GM19193 (cell line): Measurements from ENCODE around the gene SNAP47.

Experiments
- POLR2A ChIP-seq: IDR thresholded peaks from 4 replicates; pipeline ENCODE4 v1.6.1; 2011; ENCODE audit not compliant: insufficient read depth, insufficient read length; ENCODE audit errors: extremely low read depth

SNAP47 gene

DNA sequence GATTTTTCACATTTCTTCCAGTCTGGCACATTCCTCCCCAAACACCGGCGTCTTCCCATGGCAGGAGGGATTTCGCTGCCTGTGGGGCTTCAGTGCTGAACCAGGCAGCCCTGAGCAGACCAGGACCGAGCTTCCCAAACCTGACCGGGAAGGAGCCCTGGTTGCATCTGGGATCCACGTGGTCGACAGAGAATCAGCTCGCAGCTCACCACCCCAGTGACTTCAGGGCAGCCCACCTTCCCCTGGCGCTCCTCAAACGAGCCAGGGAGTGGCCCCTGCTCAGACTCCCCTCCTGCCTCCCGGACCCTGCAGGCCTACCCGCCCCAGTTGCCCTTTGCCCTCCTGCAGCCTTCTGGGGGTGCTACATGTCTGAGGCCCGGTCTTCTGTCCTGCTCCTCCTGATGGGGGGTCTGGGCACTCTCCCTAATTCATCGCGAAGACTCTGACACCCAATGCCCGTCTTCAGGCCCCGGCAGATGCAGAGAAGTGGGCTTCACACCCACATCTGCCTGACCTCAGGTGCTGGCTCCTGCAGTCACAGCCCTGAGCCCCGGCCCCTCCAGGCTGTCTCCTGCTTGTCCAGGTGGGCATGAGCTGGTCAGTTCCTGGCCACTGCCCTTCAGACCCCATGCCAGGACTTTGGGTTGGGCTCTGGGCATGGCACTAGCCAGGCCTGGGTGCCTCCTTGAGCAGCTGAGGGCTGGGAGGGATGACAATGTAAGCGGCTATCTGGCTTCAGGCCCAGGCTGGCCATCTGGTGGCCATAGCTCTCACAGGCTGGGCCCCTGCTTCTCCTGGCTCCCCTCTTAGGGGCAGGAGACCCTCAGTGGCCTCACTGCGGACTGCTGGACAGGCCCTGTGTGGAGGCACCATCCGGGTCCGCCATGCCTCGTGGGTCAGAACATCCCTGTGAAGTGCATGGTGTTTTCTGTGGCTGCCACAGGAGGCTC is 54.1 kb downstream of the SNAP47 start:
- TF ChIP-seq POLR2A = no peak

DNA sequence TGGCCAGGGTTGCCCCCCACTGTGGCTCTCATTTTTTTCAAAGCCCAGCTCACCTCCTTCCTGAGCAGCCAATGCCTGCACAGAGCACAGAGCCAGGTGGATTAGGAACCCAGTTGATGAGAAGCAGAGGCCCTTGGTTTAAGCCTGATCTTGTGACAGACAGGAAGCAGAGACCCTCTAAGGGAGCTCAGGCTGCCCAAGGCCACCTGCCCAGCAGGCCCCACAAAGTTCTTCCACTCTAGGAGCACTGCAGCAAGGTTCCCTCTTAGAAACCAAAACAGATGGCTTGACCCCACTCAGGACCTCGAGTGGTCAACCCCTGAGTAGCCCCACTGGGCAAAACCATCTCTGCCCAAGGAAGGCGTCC is 54.8 kb downstream of the SNAP47 start:
- TF ChIP-seq POLR2A = no peak

DNA sequence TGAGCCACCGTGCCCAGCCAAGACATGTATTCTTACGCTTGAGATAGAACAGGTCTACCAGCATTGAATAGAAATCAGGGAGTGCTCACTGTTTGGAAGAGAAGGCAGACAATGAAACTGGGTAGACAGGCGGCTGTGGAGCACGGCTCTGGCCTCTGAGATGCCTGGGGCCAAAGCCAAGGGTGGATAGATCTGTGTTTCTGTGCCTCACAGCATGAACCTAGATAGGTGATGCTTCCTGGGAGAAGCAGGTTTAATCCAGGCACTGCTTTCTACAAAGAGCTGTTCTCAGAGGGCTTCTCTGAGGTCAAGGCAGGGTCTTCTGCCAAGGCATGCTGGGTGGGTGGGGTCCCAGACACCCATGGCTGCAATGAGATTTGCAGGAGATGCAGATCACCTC is 55.6 kb downstream of the SNAP47 start:
- TF ChIP-seq POLR2A = no peak

DNA sequence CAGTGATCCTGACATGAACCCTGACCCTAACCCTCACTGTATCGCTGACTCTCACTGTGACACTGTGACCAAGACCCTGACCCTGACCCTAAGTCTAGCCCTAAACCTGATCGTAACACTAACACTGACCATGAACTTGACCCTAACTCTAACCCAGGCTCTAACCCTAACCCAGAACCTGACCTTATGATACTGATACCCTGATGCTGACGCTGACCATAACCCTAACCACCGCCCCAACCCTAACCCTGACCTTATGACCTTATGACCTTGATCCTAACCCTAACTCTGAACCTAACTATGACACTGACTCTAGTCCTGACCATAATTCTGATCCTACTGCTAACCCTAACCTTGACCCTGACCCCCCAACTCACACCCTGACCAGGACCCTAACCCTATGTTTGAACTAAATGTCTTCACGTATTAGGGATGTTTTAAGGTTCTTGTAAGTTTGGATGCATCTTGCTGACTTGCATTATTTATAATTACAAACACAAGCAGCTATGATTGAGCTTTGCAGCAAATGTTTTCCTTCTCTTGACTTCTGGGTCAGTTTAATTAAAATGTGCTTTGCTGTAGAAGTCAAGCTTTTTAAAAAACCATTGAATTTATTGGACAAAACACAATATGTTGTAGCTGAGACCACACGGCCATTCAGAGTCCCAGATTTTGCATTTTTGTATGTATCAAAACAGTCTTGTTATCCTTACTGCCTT is 56.3 kb downstream of the SNAP47 start:
- TF ChIP-seq POLR2A = no peak

DNA sequence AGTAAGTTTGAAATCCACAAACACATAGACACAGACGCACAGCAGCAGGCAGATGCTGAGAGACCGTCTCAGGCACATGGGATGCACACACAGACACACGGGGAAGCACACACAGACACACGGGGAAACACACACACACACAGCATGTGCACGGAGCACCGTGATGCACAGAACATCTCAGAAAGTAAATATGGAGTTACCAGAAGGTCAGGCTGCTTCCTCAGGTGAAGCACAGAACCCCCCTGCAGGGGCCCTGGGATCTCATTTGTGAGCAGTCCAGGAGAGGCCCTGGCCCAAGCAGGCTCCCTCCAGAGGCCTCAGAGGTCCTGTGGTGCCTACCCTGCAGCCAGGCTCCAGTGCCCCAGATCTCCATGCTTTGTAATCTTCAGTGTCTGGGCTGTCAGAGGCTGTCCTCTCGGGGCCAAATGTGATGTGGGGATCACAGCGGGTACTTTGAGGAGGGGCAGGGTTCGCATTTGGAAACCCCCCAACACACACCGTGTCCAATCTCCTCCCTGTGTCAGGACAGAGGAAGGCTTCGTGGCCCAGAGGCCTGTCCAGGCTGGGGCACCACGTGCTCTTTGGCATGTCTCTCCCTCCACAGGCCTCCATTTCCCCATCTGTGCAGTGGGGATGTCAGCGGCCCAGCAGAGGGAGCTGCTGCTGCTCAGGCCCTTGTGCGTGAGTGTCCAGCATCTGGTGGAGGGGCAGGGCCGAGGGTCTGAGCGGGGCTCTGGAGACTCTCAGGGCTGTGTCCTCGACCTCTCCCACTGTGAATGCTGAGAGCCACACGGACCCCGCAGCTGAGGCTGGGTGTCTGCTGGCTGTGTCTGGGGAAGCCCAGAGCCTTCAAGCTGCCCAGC is 57.2 kb downstream of the SNAP47 start:
- TF ChIP-seq POLR2A = no peak

DNA sequence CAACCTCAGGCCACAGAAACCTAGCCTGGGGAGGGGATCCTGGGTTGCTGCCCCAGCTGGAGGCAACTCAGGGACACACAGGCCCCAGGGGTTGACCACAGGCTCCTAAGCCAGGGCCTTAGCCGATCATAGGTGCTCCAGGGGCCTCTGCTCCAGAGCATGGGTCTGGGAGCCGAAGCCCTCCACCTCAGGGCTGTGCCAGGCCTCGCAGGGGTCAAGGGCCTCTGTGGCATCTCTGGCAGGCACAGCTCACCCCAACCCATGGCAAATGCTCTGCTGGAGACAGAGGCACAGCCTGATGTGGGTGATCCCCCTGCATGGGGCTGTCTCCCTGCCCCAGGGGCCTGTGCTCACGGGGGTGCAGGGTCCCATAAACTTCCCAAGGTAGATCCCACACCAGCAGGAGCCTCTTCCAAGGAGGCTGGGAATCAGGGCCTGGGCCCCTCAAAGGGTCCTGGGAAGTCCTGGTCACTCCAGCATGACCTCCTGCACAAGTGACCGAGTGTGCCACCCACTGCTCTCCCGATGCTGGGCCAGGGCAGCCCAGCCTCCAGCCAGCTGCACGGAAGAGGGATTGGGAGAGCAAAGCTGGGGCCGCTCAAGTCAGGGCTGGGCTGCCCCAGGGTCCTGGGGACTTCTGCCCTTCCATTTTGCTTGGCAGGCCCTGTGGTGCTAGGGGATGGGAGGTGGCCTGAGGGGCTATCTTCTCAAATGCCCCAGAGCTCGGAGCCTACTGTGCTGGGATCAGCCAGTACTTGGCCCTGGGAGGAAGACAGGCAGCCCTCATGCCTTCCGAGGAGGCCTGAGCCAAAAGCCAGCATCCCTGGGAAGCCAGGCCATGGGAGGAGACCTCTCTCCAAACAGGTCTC is 58.1 kb downstream of the SNAP47 start:
- TF ChIP-seq POLR2A = no peak

DNA sequence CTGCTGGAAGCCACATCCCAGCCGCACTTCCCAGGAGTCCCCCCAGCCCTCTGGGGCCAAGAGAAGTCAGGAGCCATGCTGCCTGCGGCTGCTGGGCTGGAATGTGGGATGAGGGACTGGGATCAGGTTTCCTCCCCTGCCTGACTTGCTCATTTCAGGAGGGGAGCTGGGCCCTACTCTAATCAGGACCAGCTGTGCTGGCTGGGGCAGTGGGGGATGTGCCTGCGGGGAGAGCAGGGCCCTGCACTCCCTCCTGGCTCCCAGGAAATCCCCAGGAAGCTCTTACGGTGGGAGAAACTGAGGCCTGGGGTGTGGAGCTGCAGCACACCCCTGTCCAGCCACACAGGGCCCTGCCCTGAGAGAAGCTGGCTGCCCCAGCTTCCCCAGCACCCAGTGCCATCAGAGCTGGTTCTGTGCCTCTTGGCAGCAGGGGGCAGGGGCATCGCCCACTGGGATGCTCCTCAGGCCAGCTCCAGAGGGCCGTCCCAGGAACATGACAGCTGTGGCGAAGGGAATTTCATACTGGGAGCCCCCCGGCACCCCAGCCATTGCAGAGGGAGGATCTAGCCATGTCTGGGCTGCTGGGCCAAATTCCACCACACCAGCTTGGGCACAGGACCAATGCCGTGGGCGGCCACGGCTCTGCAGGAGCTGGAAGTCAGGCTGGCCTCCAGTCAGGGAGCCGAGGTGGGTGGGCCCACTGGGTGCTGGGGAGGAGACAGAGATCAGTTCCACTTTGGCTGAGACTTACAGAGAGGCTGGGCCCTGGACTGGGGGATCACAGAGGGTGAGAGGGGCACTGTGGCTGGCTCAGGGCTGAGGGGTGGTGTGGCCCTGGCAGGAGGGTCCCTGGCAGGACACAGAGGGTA is 58.9 kb downstream of the SNAP47 start:
- TF ChIP-seq POLR2A = no peak

DNA sequence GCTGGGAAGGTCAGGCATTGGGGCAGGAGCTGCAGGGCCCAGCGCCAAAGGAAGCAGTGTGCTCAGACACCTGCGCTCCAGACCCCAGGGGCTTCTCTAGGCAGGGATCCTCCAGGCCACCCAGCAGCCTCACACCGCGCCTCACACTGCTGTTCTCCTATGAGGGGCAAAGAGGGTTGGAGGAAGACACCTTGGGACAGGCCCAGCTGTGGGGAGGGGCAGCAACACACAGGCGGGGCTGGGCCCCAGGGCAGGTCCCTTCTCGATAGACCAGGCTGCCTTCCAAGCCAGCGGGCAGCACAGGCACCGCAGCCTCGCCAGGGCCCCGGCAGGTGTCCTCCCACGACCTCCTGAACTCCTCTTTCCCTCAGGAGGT is 59.6 kb downstream of the SNAP47 start:
- no peak for TF ChIP-seq POLR2A

DNA sequence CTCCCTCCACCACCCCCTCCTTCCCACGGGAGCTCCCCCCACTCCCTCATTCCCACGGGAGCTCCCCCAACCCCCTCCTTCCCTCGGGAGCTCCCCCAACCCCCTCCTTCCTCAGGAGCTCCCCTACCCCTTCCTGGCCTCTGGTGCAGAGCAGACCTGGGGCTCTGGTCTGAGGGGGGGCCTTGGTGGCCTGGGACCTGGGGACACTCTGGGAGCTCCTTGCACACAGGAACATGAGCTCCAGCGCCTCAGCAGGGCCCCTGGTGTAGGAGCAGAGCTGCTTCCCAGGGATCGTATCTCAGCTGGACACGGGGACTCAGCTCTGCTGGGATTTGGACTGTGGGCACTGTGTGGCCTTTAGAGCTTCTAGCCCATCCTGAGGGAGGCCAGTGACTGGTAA is 60.5 kb downstream of the SNAP47 start:
- no peak for TF ChIP-seq POLR2A

DNA sequence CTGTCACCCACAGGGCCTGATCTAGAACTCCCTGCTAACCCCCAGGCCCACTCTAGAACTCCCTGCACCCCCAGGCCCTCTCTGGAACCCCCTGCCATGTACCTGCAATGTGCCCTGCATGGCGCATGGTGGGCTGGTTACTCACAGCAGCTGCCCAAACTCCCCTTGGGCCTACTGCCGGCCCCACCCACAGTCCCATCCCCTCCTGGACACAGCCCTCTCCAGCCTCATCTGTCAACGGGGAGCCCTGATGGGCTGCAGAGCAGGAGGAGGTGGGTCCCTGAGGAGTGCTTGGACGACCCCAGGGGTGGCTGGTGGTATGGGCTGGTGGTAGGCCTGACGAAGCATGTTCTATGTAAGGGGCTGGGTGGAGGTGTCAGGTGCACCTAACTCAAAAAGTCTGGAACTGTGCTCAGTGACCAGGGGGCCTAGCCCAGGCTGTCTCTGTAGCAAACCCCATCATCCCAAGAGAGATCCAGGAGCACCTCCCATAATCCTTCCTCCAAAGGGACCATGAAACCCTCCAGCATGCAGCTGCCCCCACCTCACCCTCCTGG is 61.2 kb downstream of the SNAP47 start:
- TF ChIP-seq POLR2A = no peak

DNA sequence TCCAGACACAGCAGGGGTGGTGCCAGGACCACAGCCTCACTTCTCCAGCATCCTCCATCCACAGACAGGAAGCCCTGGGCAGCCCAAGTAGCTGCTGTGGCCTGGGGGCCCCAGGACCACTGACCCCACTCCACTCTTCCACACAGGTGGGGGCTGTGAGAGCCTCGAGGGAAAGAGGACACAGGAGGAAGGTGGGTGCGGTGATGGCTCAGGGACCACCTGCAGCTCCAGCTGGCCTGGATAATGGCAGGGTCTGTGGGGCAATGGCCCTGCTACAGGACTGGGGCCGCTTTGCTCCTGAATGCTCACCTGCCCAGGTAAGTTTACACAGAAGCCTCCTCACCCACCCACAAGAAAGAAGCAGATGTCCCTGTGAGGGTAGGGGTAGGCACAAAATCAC is 61.9 kb downstream of the SNAP47 start:
- no peak for TF ChIP-seq POLR2A

DNA sequence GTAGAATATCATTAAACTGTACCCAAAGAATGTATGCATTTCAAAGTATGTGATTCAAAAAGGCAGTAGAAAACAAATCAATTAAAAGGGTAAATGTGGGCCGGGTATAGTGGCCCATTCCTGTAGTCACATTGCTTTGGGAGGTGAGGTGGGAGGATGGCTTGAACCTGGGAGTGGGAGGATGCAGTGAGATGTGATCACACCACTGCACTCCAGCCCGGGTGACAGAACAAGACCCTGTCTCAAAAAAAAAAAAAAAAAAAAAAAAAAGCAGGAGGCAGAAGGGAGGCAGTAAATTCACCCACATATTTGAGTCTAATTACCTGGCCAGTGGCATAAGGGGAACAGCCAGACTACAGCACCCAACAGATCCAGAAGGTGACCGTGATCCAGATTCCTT is 62.4 kb downstream of the SNAP47 start:
- no peak for TF ChIP-seq POLR2A

DNA sequence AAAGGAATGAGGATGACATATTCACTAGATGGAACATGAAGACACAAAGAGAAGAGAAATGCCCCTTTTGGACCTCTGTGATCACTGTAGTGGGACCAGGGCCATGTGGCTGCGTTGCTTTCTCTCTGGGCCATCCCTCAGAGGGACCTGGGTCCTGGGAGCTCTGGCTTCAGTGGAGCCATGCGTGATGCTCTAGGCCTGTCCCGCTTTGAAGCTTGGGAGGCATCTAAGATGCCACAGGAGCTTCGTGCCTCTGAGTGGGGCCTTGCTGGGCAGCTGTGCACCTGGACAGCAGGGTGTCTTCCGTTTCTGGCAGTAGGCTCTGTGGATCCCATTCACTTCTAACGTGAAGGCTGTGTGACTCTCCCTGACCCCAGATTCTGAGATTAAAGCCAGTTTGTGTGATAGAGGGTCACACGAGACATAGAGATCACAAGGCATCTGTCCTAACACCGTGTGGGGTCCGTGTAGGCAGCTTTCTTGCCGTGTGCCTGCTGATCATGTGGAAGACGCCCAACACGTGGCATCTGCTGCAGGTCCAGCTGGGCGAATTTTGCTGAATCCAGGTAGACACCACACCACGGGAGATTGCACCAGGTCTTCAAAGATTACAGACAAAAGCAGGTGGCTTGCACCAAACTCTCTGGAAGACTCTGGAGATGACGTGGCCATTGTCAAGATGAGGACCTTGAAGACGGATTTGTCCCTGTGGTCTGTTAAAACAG is 63.0 kb downstream of the SNAP47 start:
- TF ChIP-seq POLR2A = no peak

DNA sequence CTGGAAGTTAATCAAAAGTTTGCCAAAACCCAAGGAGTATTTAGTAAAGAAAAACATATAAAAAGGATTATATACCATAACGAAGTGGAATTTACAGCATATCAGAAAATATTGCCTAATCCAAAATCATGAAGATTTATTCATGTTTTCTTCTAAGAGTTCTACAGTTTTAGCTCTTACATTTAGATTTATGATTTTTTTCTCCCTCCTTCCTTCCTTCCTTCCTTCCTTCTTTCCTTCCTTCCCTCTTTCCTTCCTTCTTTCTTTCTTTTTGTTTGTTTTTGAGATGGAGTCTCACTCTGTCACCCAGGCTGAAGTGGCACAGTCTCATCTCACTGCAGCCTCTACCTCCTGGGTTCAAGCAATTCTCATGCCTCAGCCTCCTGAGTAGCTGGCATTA is 64.5 kb downstream of the SNAP47 start:
- TF ChIP-seq POLR2A = no peak
